GM12878 (cell line): Measurements from ENCODE around the gene TBATA. TPM values are rescaled to one million over a fixed set of nuclear protein-coding genes. Genes with fewer than 3 reads are reported as not detected.

ENCODE experiments used
- FOXM1 ChIP-seq: IDR thresholded peaks from 2 replicates; pipeline ENCODE4 v1.6.1; 2012; ENCODE audit warnings: low read depth, mild to moderate bottlenecking, inconsistent platforms, low read length, moderate library complexity
- KLF5 ChIP-seq: fragments of 450-650 bp; IDR thresholded peaks from 2 replicates; pipeline ENCODE4 v1.6.1; 2014; ENCODE audit warnings: mild to moderate bottlenecking; ENCODE audit not compliant: partially characterized antibody
- MXI1 ChIP-seq: fragments of 150-350 bp; IDR thresholded peaks from 2 replicates; pipeline ENCODE4 v1.6.1; 2011; ENCODE audit warnings: low read depth, mild to moderate bottlenecking, inconsistent platforms, low read length, improper control_type of control experiment
- MYC ChIP-seq: IDR thresholded peaks from 2 replicates; pipeline ENCODE4 v1.6.1; 2011; ENCODE audit warnings: mild to moderate bottlenecking, low read length, moderate library complexity, inconsistent platforms; ENCODE audit not compliant: insufficient read depth, insufficient replicate concordance, insufficient read length, severe bottlenecking
- NFIC ChIP-seq: IDR thresholded peaks from 2 replicates; pipeline ENCODE4 v1.6.1; 2012; ENCODE audit warnings: low read depth, mild to moderate bottlenecking, inconsistent platforms, low read length, moderate library complexity
- NR2F1 ChIP-seq: fragments of 450-650 bp; conservative IDR thresholded peaks from 2 replicates; pipeline ENCODE4 v1.6.1; 2017; ENCODE audit warnings: mild to moderate bottlenecking
- POLR2AphosphoS2 ChIP-seq: IDR thresholded peaks from 2 replicates; pipeline ENCODE4 v1.6.1; 2011; ENCODE audit warnings: low read depth, mild to moderate bottlenecking, low read length, improper control_type of control experiment, moderate library complexity
- RELA ChIP-seq: fragments of 450-650 bp; IDR thresholded peaks from 2 replicates; pipeline ENCODE4 v1.8.0; 2014; ENCODE audit warnings: borderline replicate concordance; ENCODE audit not compliant: partially characterized antibody
- SRF ChIP-seq, 2 experiments: IDR thresholded peaks; 2 replicates each; pipeline ENCODE4 v1.6.1; 2011; ENCODE audit warnings: low read depth in 2 of 2, low read length in 2 of 2, mild to moderate bottlenecking in 1 of 2, moderate library complexity in 1 of 2
- TAF1 ChIP-seq: IDR thresholded peaks from 2 replicates; pipeline ENCODE4 v1.6.1; 2011; ENCODE audit warnings: mild to moderate bottlenecking, low read depth, low read length, borderline replicate concordance
- TCF12 ChIP-seq: IDR thresholded peaks from 2 replicates; pipeline ENCODE4 v1.6.1; 2011; ENCODE audit warnings: low read depth, mild to moderate bottlenecking, low read length
- ZNF622 ChIP-seq: fragments of 450-650 bp; IDR thresholded peaks from 2 replicates; pipeline ENCODE4 v1.6.1; 2017; ENCODE audit warnings: mild to moderate bottlenecking, inconsistent platforms
- polyA plus RNA-seq, 11 experiments: library from polyadenylated mRNA; depleted of rRNA in 4 of 11; unstranded in 6 of 11; stranded (reverse) in 5 of 11; fragments of >200 nt; fragmentation: Nextera tagmentation in 4 of 11; fragmentation: Illumina TruSeq in 1 of 11; extraction: Ambion mirVana in 4 of 11; extraction: Trizol in 1 of 11; gene quantifications; 1 replicate in 1 of 11; 2 replicates in 10 of 11; pipeline versions ENCODE4 v1.2.1 to v1.2.3, GENCODE V29; 2011 to 2016; ENCODE audit warnings: inconsistent platforms in 2 of 11, missing spikeins in 2 of 11, low read depth in 1 of 11
- small RNA-seq: library from RNA; depleted of rRNA; stranded (forward); fragments of <200 nt; gene quantifications from one replicate; pipeline ENCODE3, GENCODE V24; 2014
- total RNA-seq, 4 experiments: library from RNA; depleted of rRNA in 3 of 4; stranded (reverse); fragments of >200 nt in 3 of 4; fragmentation: Illumina TruSeq in 1 of 4; extraction: Trizol in 1 of 4; gene quantifications; 2 replicates each; pipeline versions ENCODE4 v1.2.1 to v1.2.3, GENCODE V29; 2013 to 2021
- TF ChIP-seq, protein P1 (sequence below): fragments of 450-650 bp; IDR thresholded peaks from 2 replicates; pipeline ENCODE4 v1.6.1; 2017; ENCODE audit warnings: antibody characterized with exemption, mild to moderate bottlenecking, moderate library complexity
- TF ChIP-seq, protein P2 (sequence below): fragments of 150-350 bp; IDR thresholded peaks from 2 replicates; pipeline ENCODE4 v1.6.1; 2016; ENCODE audit warnings: low read depth, low read length

The TBATA gene
- total and polyA plus RNA-seq, 10 of the 15 experiments (the other 5 are each of a cell fraction or from before 2014, with no cell fraction given): not detected

DNA sequence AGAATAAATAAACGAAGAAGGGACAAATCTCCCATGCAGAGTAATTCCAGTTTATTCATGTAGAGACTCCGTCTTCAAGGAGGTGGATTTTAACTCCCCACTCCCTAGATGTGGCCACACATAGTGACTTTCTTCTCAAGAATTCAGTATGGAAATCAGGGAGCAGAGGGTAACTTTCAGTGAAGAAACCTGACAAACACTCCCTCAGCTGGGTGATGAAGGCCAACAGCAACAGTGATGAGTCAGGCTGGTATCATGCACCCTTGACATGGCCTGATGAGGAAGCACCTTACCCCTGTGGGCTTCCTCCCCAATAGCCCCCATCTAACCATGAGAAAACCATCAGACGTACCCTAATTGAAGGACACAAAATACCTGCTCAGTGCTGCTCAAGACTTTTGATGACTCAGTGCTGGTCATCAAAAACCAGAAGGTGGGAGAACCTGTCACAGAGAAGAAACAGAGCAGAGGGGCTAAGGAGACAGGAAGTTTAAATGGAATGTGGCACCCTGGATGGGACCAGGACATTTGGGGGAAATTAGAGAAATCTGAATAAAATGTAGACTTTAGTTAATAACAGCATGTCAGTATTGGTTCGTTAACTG, 62.3 kb downstream of the TBATA start (continued):
- TF ChIP-seq, protein P1, sequence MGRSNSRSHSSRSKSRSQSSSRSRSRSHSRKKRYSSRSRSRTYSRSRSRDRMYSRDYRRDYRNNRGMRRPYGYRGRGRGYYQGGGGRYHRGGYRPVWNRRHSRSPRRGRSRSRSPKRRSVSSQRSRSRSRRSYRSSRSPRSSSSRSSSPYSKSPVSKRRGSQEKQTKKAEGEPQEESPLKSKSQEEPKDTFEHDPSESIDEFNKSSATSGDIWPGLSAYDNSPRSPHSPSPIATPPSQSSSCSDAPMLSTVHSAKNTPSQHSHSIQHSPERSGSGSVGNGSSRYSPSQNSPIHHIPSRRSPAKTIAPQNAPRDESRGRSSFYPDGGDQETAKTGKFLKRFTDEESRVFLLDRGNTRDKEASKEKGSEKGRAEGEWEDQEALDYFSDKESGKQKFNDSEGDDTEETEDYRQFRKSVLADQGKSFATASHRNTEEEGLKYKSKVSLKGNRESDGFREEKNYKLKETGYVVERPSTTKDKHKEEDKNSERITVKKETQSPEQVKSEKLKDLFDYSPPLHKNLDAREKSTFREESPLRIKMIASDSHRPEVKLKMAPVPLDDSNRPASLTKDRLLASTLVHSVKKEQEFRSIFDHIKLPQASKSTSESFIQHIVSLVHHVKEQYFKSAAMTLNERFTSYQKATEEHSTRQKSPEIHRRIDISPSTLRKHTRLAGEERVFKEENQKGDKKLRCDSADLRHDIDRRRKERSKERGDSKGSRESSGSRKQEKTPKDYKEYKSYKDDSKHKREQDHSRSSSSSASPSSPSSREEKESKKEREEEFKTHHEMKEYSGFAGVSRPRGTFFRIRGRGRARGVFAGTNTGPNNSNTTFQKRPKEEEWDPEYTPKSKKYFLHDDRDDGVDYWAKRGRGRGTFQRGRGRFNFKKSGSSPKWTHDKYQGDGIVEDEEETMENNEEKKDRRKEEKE: no peak
- TF ChIP-seq KLF5 (no peak), NFIC (no peak), FOXM1 (no peak), TCF12 (no peak), ZNF622 (no peak), TAF1 (no peak), NR2F1 (no peak), SRF (IDR thresholded peaks at IDR 0.05; ENCODE audit: low read depth in 2 of 2, low read length in 2 of 2) (no peak), POLR2AphosphoS2 (no peak), RELA (no peak), MXI1 (no peak), MYC (no peak)
- TF ChIP-seq, protein P2, sequence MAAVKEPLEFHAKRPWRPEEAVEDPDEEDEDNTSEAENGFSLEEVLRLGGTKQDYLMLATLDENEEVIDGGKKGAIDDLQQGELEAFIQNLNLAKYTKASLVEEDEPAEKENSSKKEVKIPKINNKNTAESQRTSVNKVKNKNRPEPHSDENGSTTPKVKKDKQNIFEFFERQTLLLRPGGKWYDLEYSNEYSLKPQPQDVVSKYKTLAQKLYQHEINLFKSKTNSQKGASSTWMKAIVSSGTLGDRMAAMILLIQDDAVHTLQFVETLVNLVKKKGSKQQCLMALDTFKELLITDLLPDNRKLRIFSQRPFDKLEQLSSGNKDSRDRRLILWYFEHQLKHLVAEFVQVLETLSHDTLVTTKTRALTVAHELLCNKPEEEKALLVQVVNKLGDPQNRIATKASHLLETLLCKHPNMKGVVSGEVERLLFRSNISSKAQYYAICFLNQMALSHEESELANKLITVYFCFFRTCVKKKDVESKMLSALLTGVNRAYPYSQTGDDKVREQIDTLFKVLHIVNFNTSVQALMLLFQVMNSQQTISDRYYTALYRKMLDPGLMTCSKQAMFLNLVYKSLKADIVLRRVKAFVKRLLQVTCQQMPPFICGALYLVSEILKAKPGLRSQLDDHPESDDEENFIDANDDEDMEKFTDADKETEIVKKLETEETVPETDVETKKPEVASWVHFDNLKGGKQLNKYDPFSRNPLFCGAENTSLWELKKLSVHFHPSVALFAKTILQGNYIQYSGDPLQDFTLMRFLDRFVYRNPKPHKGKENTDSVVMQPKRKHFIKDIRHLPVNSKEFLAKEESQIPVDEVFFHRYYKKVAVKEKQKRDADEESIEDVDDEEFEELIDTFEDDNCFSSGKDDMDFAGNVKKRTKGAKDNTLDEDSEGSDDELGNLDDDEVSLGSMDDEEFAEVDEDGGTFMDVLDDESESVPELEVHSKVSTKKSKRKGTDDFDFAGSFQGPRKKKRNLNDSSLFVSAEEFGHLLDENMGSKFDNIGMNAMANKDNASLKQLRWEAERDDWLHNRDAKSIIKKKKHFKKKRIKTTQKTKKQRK: no peak

Small RNA genes within 50 kb of the gene (small RNA-seq; reads per million reads assigned to genes)
- gene RPS26P40: not detected

Other genes with a start within 250 kb of the TBATA start
- gene PRF1, start 182.6 kb downstream of the TBATA start, total RNA-seq (2014; rRNA removed): 1.1 and 1.9 TPM in 2 replicates
- 1.1 and 1.4 TPM in 2 replicates for gene PRF1, start 182.6 kb downstream of the TBATA start, total RNA-seq (2014; rRNA removed; fragmentation: Illumina TruSeq; extraction: Trizol)
- 1.5 and 1.8 TPM in 2 replicates for gene PRF1, start 182.6 kb downstream of the TBATA start, total RNA-seq (2021)
- 5.5 and 15.7 TPM in 2 replicates for gene PRF1, start 182.6 kb downstream of the TBATA start, polyA plus RNA-seq (2011; rRNA removed)
- 0.84 and 2.6 TPM in 2 replicates for gene PRF1, start 182.6 kb downstream of the TBATA start, polyA plus RNA-seq (2014; fragmentation: Illumina TruSeq; extraction: Trizol)
- 1 to 10 TPM; 1.7 to 1.9 TPM for gene PRF1, start 182.6 kb downstream of the TBATA start, polyA plus RNA-seq (2014; fragmentation: Nextera tagmentation; extraction: Ambion mirVana)
- gene PRF1, start 182.6 kb downstream of the TBATA start, polyA plus RNA-seq (2014; rRNA removed): 0.97 and 1.3 TPM in 2 replicates
- under 1 TPM; 0.88 to 1.00 TPM for gene PRF1, start 182.6 kb downstream of the TBATA start, polyA plus RNA-seq (2016; fragmentation: Nextera tagmentation; extraction: Ambion mirVana)
- gene ADAMTS14, start 112.9 kb downstream of the TBATA start, total RNA-seq (2014; rRNA removed): not detected in 2 replicates
- not detected in 2 replicates for gene ADAMTS14, start 112.9 kb downstream of the TBATA start, total RNA-seq (2014; rRNA removed; fragmentation: Illumina TruSeq; extraction: Trizol)
- not detected in 2 replicates for gene ADAMTS14, start 112.9 kb downstream of the TBATA start, total RNA-seq (2021)
- 0.01 and 0.03 TPM in 2 replicates for gene ADAMTS14, start 112.9 kb downstream of the TBATA start, polyA plus RNA-seq (2011; rRNA removed)
- gene ADAMTS14, start 112.9 kb downstream of the TBATA start, polyA plus RNA-seq (2014; fragmentation: Illumina TruSeq; extraction: Trizol): not detected in 2 replicates
- gene ADAMTS14, start 112.9 kb downstream of the TBATA start, polyA plus RNA-seq (2014; fragmentation: Nextera tagmentation; extraction: Ambion mirVana): not detected
- 0.03 and 0.05 TPM in 2 replicates for gene ADAMTS14, start 112.9 kb downstream of the TBATA start, polyA plus RNA-seq (2014; rRNA removed)
- gene ADAMTS14, start 112.9 kb downstream of the TBATA start, polyA plus RNA-seq (2016; fragmentation: Nextera tagmentation; extraction: Ambion mirVana): not detected
- 13.6 and 15.3 TPM in 2 replicates for gene SGPL1, start 30.6 kb upstream of the TBATA start, total RNA-seq (2014; rRNA removed)
- 13.6 and 14.5 TPM in 2 replicates for gene SGPL1, start 30.6 kb upstream of the TBATA start, total RNA-seq (2014; rRNA removed; fragmentation: Illumina TruSeq; extraction: Trizol)
- gene SGPL1, start 30.6 kb upstream of the TBATA start, total RNA-seq (2021): 16.8 and 20.7 TPM in 2 replicates
- gene SGPL1, start 30.6 kb upstream of the TBATA start, polyA plus RNA-seq (2011; rRNA removed): 16.6 and 18.2 TPM in 2 replicates
- 10.6 and 10.7 TPM in 2 replicates for gene SGPL1, start 30.6 kb upstream of the TBATA start, polyA plus RNA-seq (2014; fragmentation: Illumina TruSeq; extraction: Trizol)
- gene SGPL1, start 30.6 kb upstream of the TBATA start, polyA plus RNA-seq (2014; fragmentation: Nextera tagmentation; extraction: Ambion mirVana): 10 to 100 TPM in 1 of 2 experiments, 1 to 10 TPM in 1; 4.9 to 10.3 TPM
- 8.5 and 13.7 TPM in 2 replicates for gene SGPL1, start 30.6 kb upstream of the TBATA start, polyA plus RNA-seq (2014; rRNA removed)
- gene SGPL1, start 30.6 kb upstream of the TBATA start, polyA plus RNA-seq (2016; fragmentation: Nextera tagmentation; extraction: Ambion mirVana): 10 to 100 TPM; 10.6 TPM
- 32.7 and 37.9 TPM in 2 replicates for gene PCBD1, start 103.2 kb upstream of the TBATA start, total RNA-seq (2014; rRNA removed)
- 23.7 and 27.9 TPM in 2 replicates for gene PCBD1, start 103.2 kb upstream of the TBATA start, total RNA-seq (2014; rRNA removed; fragmentation: Illumina TruSeq; extraction: Trizol)
- 25.1 and 30.3 TPM in 2 replicates for gene PCBD1, start 103.2 kb upstream of the TBATA start, total RNA-seq (2021)
- gene PCBD1, start 103.2 kb upstream of the TBATA start, polyA plus RNA-seq (2011; rRNA removed): 58.2 and 66.8 TPM in 2 replicates
- gene PCBD1, start 103.2 kb upstream of the TBATA start, polyA plus RNA-seq (2014; fragmentation: Illumina TruSeq; extraction: Trizol): 22.8 and 39.4 TPM in 2 replicates
- gene PCBD1, start 103.2 kb upstream of the TBATA start, polyA plus RNA-seq (2014; fragmentation: Nextera tagmentation; extraction: Ambion mirVana): 10 to 100 TPM in 1 of 2 experiments, 1 to 10 TPM in 1; 5.6 to 13.2 TPM
- 30.5 and 32.9 TPM in 2 replicates for gene PCBD1, start 103.2 kb upstream of the TBATA start, polyA plus RNA-seq (2014; rRNA removed)
- gene PCBD1, start 103.2 kb upstream of the TBATA start, polyA plus RNA-seq (2016; fragmentation: Nextera tagmentation; extraction: Ambion mirVana): 10 to 100 TPM; 49.2 to 58.5 TPM